Measurements from ENCODE around the gene BCL2L14.

GRCh38 chr12:12034344-12034743 lies 36.4 kb upstream of the BCL2L14 start:
- TF ChIP-seq EZH2phosphoT487 (IDR thresholded peaks at IDR 0.05; ENCODE audit: low read depth, severe bottlenecking, unreplicated experiment) (no peak), CTCF (IDR thresholded peaks at IDR 0.05; ENCODE audit: poor library complexity) (no peak)

Data from hepatocyte (in vitro differentiated cells).